ENCODE results near the gene TRNAU1AP. TPM values are rescaled to one million over a fixed set of nuclear protein-coding genes. Genes with fewer than 3 reads are reported as not detected.
"Not testable (repeated sequence)": the region's sequence is repeated elsewhere in the genome, so short reads cannot be mapped to it uniquely, and the experiment has no call there.

TRNAU1AP gene
- total RNA-seq, 1 donor from 2014 or later, result 39.8 TPM

DNA sequence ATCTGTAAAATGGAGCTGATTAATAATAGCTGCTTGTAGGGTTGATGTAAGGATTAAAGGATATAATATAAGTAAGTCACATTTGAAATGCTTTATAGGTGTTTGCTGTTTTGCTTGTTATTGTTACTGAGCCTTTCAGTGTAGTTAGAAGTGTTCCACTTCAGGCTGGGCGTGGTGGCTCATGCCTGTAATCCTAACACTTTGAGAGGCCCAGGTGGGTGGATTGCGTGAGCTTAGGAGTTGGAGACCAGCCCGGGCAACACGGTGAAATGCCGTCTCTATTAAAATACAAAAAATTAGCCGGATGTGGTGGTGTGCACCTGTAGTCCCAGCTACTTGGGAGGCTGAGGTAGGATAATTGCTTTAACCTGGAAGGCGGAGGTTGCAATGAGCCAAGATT is 12.2 kb downstream of the TRNAU1AP start:
- H3K9me3 Mint-ChIP-seq (ENCODE audit: unreplicated experiment), result no peaks in the 10 kb centered on the region
- DNase-seq, result no peak
- H3K4me3 Mint-ChIP-seq (ENCODE audit: unreplicated experiment), result no peak overlapping the region
- no peak overlapping the region for H3K27ac Mint-ChIP-seq (ENCODE audit: unreplicated experiment)
- no peaks in the 10 kb centered on the region for H3K27me3 Mint-ChIP-seq (ENCODE audit: unreplicated experiment)
- TF ChIP-seq, protein P1, sequence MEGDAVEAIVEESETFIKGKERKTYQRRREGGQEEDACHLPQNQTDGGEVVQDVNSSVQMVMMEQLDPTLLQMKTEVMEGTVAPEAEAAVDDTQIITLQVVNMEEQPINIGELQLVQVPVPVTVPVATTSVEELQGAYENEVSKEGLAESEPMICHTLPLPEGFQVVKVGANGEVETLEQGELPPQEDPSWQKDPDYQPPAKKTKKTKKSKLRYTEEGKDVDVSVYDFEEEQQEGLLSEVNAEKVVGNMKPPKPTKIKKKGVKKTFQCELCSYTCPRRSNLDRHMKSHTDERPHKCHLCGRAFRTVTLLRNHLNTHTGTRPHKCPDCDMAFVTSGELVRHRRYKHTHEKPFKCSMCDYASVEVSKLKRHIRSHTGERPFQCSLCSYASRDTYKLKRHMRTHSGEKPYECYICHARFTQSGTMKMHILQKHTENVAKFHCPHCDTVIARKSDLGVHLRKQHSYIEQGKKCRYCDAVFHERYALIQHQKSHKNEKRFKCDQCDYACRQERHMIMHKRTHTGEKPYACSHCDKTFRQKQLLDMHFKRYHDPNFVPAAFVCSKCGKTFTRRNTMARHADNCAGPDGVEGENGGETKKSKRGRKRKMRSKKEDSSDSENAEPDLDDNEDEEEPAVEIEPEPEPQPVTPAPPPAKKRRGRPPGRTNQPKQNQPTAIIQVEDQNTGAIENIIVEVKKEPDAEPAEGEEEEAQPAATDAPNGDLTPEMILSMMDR (IDR thresholded peaks at IDR 0.05; ENCODE audit: partially characterized antibody, unreplicated experiment), result no peak
- H3K36me3 Mint-ChIP-seq (ENCODE audit: unreplicated experiment), result no peaks in the 10 kb centered on the region
- no peaks in the 10 kb centered on the region for H3K4me1 Mint-ChIP-seq (ENCODE audit: low read depth, unreplicated experiment)

DNA sequence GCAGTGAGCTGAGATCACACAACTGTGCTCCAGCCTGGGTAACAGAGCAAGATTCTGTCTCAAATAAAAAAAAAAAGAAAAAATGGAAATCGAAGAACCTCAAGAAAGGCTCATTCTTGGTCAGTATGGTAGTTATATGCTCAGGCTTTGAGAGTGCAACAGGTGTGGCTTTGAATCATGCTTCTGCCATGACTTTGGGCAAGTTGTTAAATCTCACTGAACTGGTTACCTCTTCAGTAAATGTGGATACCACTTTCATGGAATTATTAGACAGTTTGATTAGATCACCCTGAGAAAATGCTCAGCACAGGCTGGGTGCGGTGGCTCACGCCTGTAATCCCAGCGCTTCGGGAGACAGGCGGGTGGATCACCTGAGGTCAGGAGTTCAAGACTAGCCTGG is 12.8 kb downstream of the TRNAU1AP start:
- DNase-seq, result no peak
- Mint-ChIP-seq H3K36me3 (ENCODE audit: unreplicated experiment) (no peaks in the 10 kb centered on the region), H3K4me3 (ENCODE audit: unreplicated experiment) (no peak overlapping the region), H3K27me3 (ENCODE audit: unreplicated experiment) (no peaks in the 10 kb centered on the region), H3K27ac (ENCODE audit: unreplicated experiment) (no peak overlapping the region), H3K4me1 (ENCODE audit: low read depth, unreplicated experiment) (no peaks in the 10 kb centered on the region), H3K9me3 (ENCODE audit: unreplicated experiment) (no peaks in the 10 kb centered on the region)
- TF ChIP-seq, protein P1 (IDR thresholded peaks at IDR 0.05; ENCODE audit: partially characterized antibody, unreplicated experiment), result no peak

DNA sequence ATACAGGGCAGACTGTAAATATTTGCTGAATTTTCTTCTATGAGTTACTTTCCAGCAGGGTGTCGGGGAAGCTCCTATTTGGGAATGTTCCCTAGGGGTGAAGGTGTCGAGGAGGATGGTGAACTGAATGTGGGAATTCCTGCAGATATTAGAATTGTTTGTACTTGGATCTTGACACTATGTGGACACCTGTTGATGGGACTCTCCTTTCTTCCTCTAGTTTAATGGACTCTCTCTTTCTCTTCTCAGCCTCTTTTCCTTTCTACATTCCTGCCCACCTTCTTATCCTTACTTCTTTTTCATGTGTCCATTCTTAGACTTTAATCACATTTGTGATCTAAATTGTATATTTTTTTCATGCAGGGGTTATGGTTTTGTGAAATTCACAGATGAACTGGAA is 14.0 kb downstream of the TRNAU1AP start:
- H3K4me3 Mint-ChIP-seq (ENCODE audit: unreplicated experiment), result no peak overlapping the region
- H3K4me1 Mint-ChIP-seq (ENCODE audit: low read depth, unreplicated experiment), result no peaks in the 10 kb centered on the region
- no peaks in the 10 kb centered on the region for H3K36me3 Mint-ChIP-seq (ENCODE audit: unreplicated experiment)
- H3K9me3 Mint-ChIP-seq (ENCODE audit: unreplicated experiment), result no peaks in the 10 kb centered on the region
- TF ChIP-seq, protein P1 (IDR thresholded peaks at IDR 0.05; ENCODE audit: partially characterized antibody, unreplicated experiment), result no peak
- DNase-seq, result no peak
- no peak overlapping the region for H3K27ac Mint-ChIP-seq (ENCODE audit: unreplicated experiment)
- H3K27me3 Mint-ChIP-seq (ENCODE audit: unreplicated experiment), result no peaks in the 10 kb centered on the region

DNA sequence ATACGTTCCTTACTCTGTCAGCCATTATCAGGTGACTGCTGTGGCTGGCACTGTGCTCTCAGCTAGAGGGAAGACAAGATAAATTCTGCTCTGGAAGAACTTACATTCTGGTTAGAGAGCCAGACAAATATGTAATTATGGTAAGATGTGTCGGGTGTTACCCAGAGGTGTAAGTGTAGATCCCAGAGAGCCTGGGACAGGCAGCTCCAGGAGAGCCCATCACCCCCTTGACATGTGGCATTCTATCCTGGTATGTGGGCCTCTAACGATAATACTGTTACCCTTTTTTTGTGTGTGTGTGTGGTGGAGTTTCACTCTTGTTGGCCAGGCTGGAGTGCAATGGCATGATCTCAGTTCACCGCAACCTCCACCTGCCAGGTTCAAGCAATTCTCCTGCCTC is 19.0 kb downstream of the TRNAU1AP start:
- DNase-seq, result no peak
- no peaks in the 10 kb centered on the region for H3K36me3 Mint-ChIP-seq (ENCODE audit: unreplicated experiment)
- no peak overlapping the region for H3K27ac Mint-ChIP-seq (ENCODE audit: unreplicated experiment)
- H3K4me1 Mint-ChIP-seq (ENCODE audit: low read depth, unreplicated experiment), result no peaks in the 10 kb centered on the region
- TF ChIP-seq, protein P1 (IDR thresholded peaks at IDR 0.05; ENCODE audit: partially characterized antibody, unreplicated experiment), result no peak
- H3K4me3 Mint-ChIP-seq (ENCODE audit: unreplicated experiment), result no peak overlapping the region
- no peaks in the 10 kb centered on the region for H3K9me3 Mint-ChIP-seq (ENCODE audit: unreplicated experiment)
- H3K27me3 Mint-ChIP-seq (ENCODE audit: unreplicated experiment), result no peaks in the 10 kb centered on the region

DNA sequence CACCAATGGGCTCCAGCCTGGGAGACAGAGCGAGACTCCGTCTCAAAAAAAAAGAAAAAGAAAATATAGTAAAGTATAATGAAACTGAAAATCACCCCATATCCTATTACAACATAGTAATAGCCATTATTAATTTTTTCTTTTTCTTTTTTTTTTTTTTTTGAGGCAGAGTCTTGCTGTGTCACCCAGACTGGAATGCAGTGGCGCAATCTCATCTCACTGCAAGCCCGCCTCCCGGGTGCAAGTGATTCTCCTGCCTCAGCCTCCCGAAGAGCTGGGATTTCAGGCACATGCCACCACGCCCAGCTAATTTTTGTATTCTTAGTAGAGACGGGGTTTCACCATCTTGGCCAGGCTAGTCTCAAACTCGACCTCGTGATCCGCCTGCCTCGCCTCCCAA is 20.0 kb downstream of the TRNAU1AP start:
- H3K27ac Mint-ChIP-seq (ENCODE audit: unreplicated experiment); H3K9me3 Mint-ChIP-seq (ENCODE audit: unreplicated experiment); DNase-seq; H3K36me3 Mint-ChIP-seq (ENCODE audit: unreplicated experiment); H3K4me1 Mint-ChIP-seq (ENCODE audit: low read depth, unreplicated experiment); H3K4me3 Mint-ChIP-seq (ENCODE audit: unreplicated experiment); H3K27me3 Mint-ChIP-seq (ENCODE audit: unreplicated experiment): not testable (repeated sequence)

DNA sequence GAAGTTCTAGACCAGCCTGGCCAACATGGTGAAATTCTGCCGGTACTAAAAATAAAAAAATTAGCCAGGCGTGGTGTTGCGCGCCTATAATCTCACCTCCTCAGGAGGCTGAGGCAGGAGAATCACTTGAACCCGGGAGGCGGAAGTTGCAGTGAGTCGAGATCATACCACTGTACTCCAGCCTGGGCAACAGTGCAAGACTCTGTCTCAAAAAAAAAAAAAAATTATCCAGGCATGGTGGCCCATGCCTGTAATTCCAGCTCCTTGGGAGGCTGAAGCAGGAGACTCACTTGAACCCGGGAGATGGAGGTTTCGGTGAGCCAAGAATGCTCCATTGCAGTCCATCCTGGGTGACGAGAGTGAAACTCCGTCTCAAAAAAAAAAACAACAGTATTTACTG is 20.7 kb downstream of the TRNAU1AP start:
- Mint-ChIP-seq H3K36me3 (ENCODE audit: unreplicated experiment) (no peaks in the 10 kb centered on the region), H3K9me3 (ENCODE audit: unreplicated experiment) (no peaks in the 10 kb centered on the region), H3K4me3 (ENCODE audit: unreplicated experiment) (no peak overlapping the region), H3K27me3 (ENCODE audit: unreplicated experiment) (no peaks in the 10 kb centered on the region), H3K4me1 (ENCODE audit: low read depth, unreplicated experiment) (peaks cover 2% of the 10 kb centered on the region), H3K27ac (ENCODE audit: unreplicated experiment) (no peak overlapping the region)
- TF ChIP-seq, protein P1 (IDR thresholded peaks at IDR 0.05; ENCODE audit: partially characterized antibody, unreplicated experiment), result no peak
- no peak for DNase-seq

All from glutamatergic neuron (in vitro differentiated cells).